NCI-H748 (cell line): ENCODE results near the gene NOTUM.
"Not testable (repeated sequence)": the region's sequence is repeated elsewhere in the genome, so short reads cannot be mapped to it uniquely, and the experiment has no call there.

ENCODE experiments used
- DNase-seq: peaks from one replicate; lab custom pipeline; 2025; ENCODE audit not compliant: unreplicated experiment; lab: John Stamatoyannopoulos, UW

Gene NOTUM

DNA sequence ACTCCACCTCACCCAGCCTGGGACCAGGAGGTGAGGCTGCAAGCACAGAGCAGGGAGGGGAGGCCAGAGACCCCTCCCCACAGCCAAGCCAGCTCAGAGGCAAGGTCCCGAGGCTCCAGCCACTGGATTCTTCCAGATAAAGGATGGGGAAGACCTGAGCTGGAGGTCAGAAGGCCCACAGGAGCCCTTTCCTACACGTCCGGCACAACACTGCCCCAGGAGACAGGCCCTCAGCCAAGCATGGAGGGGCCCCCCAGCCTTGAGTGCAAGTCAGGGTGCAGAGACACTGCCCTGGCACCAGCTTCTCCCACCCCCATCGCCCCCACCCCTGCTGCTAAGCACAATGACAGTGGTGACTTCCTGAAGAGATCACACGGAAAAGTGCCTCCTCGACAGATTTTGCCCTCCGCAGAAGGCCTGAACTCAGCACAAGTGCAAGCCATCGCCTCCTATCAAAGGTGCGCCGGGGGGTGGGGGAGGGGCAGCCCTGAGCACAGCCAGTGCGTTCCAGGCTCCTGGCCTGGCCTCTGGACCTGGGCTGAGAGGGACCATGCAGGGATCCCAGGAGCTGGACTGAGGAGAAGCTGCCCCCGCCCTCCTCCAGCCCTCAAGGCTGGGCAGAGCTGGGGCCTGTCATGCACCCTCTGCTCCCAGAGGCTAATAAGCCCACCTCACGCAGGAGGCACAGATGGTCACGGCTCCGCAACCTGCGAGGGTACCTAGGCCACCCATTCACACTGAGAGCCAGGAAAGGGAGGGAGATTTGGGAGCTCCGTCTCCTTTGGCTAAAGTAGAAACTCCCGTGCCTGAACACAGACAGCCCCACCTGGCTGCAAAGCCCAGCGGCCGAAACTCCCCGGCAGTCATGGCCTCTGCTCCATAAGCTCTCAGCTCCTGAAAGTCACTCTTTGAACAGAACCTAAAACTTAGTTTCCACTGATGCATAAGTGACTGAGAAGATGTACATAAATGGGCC lies 36.1 kb downstream of the NOTUM start:
- DNase-seq, result no peak

DNA sequence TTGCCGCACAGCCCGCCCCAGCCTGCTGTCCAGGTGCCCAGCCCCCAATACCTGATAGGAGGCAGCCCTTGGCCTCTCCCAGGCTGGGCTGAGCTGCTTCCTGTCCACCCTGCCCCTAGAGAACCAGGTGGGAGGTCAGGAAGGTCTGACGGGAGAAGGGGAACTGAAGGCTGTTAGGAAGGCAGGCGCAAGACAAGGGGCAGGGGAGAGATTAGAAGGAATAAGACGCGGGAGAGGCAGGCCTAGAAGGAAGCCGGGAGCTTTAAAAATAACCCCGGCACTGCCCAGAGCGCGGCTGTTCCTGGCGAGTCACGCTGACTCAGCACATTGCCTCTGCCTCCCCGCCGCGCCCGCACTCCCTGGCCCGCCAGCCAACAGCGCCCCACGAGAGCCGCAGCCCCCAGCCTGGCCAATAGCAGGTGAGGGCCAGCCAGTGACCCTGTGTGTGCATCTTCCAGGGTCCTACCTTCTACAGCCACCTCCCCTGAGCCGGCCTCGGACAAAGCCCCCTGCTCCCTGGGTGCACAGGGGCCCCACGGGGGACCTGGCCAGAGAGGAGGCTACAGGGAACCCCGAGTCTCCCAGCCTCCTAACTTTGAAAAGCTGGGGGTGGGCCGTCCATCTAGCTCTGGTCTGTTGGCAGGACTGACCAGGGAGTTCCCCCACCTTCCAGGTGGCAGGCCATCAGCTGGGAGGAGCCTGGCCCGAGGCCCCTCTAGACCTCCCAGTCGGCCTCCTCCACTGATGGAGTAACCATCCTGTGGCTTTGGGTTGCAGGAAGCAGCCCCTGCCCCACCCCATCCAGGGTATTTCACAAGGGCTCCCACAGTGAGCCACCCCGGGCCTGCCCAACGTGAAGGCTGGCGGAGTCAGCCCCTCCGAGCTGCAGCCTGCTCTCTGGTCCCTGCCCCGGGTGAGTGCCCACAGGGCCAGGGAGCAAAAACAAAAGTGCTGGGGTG lies 37.4 kb downstream of the NOTUM start:
- DNase-seq, result no peak

DNA sequence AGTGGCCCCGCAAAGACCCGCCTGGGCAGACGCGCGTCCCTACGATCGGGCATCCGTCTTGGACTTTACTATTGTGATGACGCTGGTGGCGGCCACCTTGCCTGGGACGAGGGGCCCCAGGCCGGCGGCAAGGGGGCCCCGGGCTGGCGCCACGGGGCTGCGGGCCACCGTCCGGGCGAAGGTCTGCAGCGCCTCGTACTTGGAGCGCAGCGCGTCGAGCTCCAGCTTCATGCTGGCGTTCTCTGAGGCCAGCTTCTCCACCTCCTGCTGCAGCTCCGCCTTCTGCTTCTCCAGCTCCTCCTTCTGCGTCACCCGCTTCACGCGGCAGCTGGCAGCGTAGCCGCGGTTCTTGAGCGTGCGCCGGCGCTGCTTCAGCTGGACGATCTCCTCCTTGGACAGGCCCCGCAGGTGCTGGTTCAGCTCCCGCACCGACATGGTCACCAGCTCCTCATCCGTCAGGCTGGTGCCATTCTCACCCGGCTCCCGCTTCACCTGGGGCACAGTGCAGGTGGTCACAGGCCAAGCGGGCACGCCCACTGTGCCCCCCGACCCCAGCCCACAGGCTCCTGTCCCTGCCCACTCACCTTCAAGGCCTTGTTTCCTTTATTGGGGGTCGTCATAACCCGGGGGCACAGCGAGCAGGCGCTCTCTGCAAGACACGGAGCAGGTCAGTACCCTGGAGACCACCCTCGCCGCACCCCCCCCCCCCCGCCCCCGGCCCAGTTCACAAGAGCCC lies 38.3 kb downstream of the NOTUM start:
- no peak for DNase-seq

DNA sequence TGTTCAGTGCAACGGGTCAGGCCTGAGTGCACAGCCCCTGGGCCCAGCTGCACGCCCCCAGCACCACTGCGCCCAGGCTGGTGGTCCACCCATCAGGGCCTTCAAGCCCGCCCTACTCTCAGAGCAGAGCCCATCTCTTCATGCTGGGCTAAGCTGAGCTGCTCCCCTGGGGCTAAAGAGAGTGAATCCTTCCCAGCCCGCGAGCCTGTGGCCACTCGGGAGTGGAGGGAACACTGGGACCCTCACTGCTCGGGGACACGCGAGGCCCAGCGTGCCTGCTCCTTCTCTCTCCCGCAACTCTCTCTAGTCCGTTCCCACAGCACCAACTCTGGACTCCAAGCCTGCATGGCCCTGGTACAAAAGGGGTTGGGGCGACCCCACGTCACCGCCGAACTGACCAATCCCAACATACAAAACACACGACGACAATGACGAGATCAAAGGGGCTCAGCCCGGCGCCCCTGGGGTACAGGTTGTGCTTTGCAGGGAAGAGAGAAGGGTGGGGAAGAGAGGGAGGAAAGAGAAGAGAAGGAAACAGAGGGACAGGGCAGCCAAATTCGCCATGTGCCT lies 38.9 kb downstream of the NOTUM start:
- DNase-seq, result no peak

DNA sequence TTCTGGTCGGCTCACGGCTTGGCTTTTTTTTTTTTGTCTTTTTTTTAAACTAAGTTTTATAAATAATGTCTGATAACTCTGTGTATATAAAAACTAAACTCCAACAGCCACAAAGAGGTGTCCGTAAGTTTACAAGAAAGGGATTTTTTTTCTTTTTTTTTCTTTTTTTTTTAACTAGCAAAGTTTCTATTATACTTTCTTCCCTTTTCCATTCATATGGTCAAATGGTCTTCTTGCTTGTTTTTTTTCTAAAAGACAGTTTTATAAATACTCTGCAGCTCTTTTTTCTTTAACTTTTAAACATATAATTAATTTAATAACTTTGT lies 39.5 kb downstream of the NOTUM start:
- DNase-seq, result no peak

DNA sequence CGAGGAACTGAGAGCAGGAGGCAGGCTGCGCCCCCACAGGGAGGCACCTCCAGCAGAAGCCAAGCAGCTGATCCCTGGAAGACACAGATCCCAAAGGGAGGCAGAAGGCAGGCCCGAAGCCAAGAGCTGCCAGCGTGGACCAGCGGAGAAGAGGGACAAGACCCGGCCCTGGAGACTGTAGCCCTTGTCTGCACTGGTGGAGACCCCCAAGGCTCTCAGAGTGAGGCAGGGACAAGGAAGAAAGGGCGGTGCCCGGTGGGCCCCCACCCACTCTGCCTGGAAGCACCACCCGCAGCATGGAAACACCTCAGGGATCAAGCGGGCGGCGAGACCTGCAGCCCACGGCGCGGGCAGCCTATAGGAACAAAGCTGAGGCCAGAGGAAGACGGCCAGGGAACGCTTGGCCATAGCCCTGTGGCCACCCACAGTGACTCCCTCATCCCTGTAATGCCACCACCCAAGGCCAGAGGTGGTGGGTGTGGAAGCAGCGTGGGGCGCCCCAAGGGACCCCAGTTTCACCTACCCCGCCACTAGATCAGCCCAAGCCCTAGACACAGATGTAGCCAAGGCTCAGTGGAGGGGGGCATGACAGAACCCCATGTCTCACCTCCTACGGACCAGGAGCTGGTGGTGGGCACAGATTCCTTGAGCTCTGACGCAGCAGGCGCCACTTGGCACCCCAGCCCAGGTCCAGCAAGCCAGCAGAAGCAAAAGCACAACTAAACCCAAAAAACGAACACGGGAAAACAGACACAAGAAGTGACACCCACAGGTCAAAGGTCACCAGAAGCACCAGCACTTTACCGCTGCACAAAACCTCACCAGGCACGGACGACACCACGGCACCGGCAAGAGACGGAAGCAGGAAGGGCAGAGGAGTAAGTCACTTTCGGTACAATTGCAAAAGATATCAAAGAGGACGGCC lies 40.1 kb downstream of the NOTUM start:
- no peak for DNase-seq

DNA sequence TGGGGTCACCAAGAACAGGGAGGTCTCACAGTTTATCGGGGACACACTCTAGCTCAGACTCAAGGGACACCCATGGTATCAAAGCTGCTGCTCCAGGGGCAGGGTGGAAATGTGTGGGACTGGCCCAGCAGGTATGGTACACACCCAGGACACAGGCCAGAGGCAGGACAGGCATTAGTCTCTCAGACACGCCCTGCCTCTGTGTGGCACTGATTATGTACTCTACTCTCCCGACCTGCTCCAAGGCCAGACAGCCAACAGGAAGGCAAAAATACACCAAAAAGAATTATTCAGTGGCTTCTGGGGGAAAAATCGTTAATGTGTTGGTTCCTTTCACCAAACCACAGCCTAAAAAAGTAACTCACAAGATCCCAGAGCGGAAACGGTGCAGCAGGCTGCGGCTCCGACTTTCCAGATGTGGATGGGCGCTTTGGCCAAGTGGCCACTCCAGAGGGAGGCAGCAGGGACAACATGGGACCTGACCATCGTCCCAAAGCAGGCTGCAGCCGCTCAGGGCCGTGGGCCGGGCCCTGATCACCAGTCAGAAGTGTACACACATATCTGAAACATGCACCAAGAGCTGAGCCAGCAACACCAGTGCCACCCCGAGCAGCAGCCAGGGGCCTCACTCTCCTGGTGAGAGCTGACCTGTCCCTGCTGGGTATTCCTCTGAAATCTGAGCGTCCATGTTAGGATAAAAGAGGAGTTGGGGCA lies 42.0 kb downstream of the NOTUM start:
- no peak for DNase-seq

DNA sequence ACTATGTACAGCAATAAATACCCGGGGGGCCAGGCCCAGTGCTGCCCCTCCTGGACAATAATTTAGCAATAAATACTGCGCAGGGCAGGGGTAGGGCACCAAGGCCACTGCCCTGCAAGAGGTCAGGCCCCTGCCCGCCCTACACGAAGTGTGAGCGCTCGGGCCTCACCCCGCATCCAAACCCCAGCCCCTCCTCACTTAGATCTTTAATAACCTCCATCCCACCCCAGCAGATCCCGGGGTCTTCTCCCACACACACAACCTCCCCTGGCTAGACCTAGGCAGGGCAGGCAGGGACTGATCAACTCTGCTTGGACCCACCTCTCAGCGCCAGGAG lies 42.7 kb downstream of the NOTUM start:
- DNase-seq, result not testable (repeated sequence)

DNA sequence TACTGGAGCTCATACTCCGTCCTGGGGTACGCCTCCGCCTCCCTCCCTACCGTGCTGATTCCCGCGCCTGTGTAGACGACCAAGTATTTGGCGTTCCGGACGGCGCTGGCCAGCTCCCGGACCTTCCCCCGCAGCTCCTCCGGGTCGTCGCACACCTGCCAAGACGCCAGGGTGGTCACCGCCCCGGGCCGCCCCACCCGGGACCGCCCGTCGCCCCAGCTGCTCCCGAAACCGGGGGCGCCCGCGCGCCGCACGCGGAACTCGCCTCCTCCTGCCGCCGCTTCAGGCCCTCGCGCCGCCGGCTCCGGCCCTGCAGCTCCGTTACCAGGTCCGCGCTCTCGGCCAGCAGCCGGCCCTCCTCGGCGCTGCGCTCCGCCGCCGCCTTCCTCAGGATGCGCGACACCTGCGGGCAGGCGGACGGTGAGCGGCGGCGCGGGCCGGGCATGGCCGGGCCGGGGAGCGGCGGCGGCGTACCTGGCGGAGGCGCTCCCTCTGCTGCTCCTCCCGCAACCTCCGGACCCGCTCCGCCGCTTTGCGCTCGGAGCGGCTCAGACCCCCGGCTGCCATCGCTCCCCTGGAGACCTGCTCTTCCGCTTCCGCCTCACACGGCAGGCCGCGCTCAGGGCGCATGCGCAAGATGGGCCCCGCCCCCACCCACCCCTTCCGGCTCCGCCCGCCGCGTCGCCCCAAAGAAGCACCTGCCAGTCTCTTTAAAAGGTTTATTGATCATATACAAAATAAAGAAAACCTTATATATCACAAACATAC lies 43.2 kb downstream of the NOTUM start, which contains the start of gene SIRT7:
SIRT7 (minus strand) TSS at position 612 of the 768 bp plus-strand sequence; CDS start at position 567, 45 bp downstream.
- peak; percentile 83 for DNase-seq

DNA sequence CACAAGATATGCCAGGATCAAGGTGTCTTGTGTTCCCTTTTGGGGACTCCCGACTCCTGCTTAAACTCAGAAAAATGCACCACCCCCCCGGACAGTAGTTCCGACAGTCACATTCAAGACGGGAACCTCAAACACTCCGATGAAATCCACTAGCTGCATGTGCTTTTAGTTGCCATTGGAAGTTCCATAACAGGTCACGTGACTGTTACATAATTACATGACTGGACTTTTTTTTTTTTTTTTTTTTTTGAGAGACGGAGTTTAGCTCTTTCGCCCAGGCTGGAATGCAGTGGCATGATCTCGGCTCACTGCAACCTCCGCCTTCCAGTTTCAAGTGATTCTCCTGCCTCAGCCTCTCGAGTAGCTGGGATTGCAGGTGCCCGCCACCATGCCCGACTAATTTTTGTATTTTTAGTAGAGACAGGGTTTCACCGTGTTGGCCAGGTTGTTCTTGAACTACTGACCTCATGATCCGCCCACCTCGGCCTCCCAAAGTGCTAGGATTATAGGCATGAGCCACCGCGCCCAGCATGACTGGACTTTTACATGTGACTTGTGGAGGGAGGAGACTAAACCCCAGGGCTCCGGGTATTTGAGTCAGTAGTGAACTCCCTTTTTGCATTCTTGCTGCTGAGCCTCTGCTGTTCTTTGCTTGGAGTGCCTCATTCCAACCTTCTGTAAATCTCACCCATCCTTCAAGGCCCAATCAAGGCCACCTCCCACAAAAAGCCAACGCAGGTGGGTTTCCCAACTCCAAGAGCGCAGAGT lies 44.6 kb downstream of the NOTUM start:
- no peak for DNase-seq

DNA sequence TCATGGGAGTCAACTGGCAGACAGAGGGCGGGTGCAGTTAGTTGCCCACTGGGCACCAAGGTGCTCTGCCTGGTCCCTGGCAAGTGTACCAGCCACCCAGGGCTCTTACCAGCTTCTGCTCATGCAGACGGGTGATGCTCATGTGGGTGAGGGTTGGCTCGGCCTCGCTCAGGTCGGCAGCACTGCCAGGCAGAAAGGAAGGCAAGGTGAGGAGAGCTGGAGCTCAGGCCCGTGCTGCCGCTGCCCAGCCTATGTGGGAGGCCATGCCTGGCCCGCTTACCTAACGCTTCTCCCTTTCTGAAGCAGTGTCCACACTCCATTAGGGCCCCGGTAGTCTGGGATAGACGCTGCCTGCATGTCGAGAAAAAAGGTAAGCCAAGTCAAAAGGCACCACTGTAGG lies 45.7 kb downstream of the NOTUM start:
- DNase-seq, result no peak

DNA sequence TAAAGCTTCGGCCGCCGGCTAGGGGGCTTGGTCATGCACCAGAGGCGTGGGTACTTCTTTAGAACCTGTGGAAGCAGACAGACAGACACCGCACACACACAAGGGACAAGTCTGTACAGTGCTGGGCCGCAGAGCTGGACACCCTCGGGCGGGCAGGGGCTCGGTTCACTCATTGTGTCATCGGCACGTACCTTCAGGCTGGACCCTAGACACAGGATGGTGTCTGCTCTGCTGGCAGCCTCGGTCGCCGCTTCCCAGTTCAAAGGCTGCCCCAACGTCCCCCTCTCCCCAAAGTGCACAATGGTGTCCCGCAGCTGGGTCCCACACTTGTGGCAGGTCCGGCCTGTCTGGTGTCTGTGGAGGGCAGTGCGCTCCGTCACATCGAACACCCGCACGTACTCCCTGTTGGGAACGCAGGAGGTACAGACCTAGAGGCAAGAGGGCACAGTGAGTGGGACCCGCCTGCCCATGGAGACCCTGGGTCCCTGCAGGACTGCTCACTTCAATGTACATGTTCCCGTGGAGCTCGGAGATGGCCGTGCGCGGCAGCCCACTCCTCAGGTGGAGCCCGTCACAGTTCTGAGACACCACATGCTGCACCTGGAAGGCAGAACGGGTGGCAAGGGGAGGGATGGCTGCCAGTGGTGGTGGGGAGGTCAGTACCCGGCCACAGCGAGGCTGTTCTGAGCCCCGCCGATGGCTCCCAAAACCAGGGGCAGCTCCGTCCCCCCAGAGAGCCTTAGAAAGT lies 46.7 kb downstream of the NOTUM start:
- DNase-seq, result no peak

DNA sequence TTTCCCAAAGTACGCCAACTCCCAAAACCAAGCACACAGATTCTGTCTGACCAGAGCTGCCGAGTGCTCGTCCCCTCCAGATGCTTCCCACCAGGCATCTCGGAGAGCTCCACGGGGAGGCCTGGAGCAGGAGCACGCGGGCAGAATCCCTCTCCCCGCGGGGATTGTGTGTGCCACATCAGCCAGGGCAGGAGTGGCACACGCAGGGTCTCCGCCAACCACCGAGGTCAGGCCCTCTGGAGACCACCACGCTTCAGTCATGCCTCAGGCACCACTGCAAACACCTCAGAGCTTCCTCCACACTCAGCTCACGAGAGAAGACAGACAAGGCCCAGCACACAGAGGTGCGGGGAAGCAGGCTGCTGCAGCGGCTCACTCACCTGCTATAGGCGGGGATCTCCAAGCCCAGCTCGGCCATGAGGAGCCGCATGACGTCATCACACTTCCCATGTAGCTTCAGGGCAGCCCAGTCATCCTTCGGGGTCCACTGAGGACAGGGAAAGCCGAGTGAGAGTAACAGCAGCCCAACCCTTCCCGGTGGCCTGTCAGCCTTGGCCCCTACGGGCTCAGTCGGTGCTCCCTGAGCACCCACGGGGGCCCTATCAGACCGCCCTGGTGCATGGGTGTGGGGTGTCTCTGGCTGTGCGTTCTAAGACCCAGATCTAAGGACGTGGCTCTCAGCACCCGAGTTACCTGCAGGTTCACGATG lies 47.4 kb downstream of the NOTUM start:
- no peak for DNase-seq

DNA sequence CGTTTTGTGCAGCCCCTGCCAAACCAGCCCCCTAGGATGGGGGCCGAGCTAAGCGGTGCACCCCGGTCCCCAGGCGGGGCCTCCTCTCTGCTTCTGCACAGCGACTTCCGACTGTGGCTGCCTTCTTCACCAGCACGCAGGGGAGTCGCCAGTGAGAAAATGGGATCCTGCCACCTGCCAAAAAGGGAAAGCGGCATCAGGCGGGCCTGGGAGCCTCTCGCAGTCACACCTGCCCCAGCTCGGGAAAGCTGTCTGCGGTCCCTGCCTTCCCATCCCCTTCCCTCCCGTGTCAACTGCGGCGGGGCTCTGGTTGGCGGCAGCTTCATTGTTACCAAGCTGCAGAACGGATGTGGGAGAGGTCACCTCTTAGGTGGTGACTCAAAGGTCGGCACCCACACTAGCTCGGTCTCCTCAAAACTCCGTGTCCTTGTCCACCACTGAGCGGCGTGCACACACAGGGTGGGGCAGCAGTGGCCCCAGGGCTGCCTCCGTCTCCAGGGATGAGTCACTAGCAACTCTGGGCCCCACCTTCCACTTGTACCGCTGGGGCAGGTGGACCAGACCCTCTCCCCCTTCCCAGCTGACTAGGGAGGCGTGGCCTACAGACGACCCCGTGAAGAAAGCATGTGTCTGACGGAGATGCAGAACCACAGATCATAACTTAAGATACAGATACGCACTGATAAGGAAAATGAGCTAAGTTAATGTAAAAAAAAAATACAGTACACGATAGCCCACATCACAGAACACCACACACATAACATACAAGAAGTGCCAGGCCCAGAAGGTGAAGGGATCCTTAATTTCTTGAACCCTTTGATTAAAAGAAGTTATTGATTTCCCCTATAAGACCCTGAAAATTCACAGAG lies 48.3 kb downstream of the NOTUM start:
- no peak for DNase-seq

DNA sequence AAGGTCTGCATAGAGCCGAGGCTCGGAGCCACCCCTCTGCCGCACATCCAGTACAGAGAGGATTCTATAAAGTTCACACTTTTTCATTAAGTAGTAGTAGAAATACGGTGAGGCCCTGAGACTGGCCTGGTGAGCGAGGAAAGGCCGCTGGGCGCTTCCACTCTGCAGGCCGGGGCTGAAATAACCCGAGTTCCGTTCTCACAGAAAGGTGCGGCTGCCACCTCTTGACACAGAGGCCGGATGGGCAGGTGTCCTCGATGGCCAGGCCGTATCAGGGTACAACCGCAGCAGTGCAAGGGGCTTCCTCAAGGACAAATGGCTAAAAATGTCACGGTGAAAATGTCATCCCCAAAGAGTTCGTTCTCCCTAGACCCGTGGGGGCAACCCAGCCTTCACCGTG lies 49.0 kb downstream of the NOTUM start:
- DNase-seq, result no peak
